Thyroid gland (tissue), 4 donors: ENCODE measurements around the gene SH2D3C. TPM values are rescaled to one million over a fixed set of nuclear protein-coding genes. Genes with fewer than 3 reads are reported as not detected.
A peak's percentile ranks its signal among the peaks of the same experiment; 100 is the strongest.
"Not testable (repeated sequence)": the region's sequence is repeated elsewhere in the genome, so short reads cannot be mapped to it uniquely, and the experiment has no call there.

Experiments
- DNase-seq, 2 donors: peaks; one replicate each; pipeline ENCODE4 v3.0.0-alpha.2; 2019
- H3K27ac ChIP-seq, 3 donors: fragments of 200-600 bp; sonication (generic); 1 replicate in 2 of 3; 2 replicates in 1 of 3; pipeline ENCODE4 v1.5.1; 2016 to 2019; ENCODE audit warnings: mild to moderate bottlenecking in 1 of 3, moderate library complexity in 1 of 3
- H3K27me3 ChIP-seq: fragments of 200-600 bp; sonication (generic); one replicate; pipeline ENCODE4 v1.5.1; 2019
- H3K36me3 ChIP-seq, 2 donors: fragments of 200-600 bp; sonication (generic); one replicate each; pipeline ENCODE4 v1.5.1; 2016 to 2019
- H3K4me1 ChIP-seq, 2 donors: fragments of 200-600 bp; sonication (generic); one replicate each; pipeline ENCODE4 v1.5.1; 2017 to 2019
- H3K4me3 ChIP-seq, 3 donors: fragments of 200-600 bp; sonication (generic); replicated peaks in 1 of 3; 1 replicate in 2 of 3; 2 replicates in 1 of 3; pipeline ENCODE4 v1.5.1; 2016; ENCODE audit warnings: mild to moderate bottlenecking in 1 of 3
- H3K9me3 ChIP-seq: fragments of 200-600 bp; sonication (generic); one replicate; pipeline ENCODE4 v1.5.1; 2017
- POLR2A ChIP-seq, 2 donors: fragments of 450-650 bp; IDR thresholded peaks; one replicate each; pipeline ENCODE4 v1.6.1; 2017; ENCODE audit warnings: antibody characterized with exemption in 2 of 2, mild to moderate bottlenecking in 2 of 2, moderate library complexity in 1 of 2
- WGBS, 2 donors: methylation state at CpG; one replicate each; pipeline ENCODE4 v1.1.5; 2017; 5-methylcytosine and 5-hydroxymethylcytosine counted together
- intact Hi-C: fragments of 100-400 bp; cut with DNase I; formaldehyde crosslinking; loops from one replicate; pipeline ENCODE4 v1.15.1; 2023
- total RNA-seq, 4 donors: library from RNA; depleted of rRNA; stranded (reverse); fragments of >200 nt; gene quantifications; one replicate each; pipeline ENCODE4 v1.2.3, GENCODE V29; 2016
- TF ChIP-seq, protein P1 (sequence below), 6 experiments: fragments of 200-600 bp in 3 of 6; fragments of 450-650 bp in 3 of 6; sonication (generic) in 3 of 6; IDR thresholded peaks; one replicate each; pipeline ENCODE4 v1.5.1; 2016 to 2019; ENCODE audit warnings: antibody characterized with exemption in 6 of 6, mild to moderate bottlenecking in 2 of 6, inconsistent platforms in 1 of 6, moderate library complexity in 1 of 6

SH2D3C gene
- total RNA-seq, 4 donors from 2014 or later: 10.0 to 24.9 (median 18.2) TPM

GRCh38 chr9:127761491-127761956, 16.9 kb downstream of the SH2D3C start:
- Histone ChIP-seq H3K27me3 (no peaks in the 10 kb centered on the region), H3K27ac (peak overlapping the region; percentile 5 to 45 (median 32)), H3K9me3 (no peaks in the 10 kb centered on the region), H3K36me3 (no peaks in the 10 kb centered on the region), H3K4me3 (no peak overlapping the region), H3K4me1 (peaks cover 10 to 30% of the 10 kb centered on the region in 2 donors)
- DNase-seq: no peak
- TF ChIP-seq, protein P1, sequence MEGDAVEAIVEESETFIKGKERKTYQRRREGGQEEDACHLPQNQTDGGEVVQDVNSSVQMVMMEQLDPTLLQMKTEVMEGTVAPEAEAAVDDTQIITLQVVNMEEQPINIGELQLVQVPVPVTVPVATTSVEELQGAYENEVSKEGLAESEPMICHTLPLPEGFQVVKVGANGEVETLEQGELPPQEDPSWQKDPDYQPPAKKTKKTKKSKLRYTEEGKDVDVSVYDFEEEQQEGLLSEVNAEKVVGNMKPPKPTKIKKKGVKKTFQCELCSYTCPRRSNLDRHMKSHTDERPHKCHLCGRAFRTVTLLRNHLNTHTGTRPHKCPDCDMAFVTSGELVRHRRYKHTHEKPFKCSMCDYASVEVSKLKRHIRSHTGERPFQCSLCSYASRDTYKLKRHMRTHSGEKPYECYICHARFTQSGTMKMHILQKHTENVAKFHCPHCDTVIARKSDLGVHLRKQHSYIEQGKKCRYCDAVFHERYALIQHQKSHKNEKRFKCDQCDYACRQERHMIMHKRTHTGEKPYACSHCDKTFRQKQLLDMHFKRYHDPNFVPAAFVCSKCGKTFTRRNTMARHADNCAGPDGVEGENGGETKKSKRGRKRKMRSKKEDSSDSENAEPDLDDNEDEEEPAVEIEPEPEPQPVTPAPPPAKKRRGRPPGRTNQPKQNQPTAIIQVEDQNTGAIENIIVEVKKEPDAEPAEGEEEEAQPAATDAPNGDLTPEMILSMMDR (IDR thresholded peaks at IDR 0.05): no peak
- no peak for TF ChIP-seq POLR2A (IDR thresholded peaks at IDR 0.05)
- intact Hi-C loops: no loop called here
- WGBS, 2 donors: 48 to 54% methylated on average over 5 of the region's 5 CpGs

DNA sequence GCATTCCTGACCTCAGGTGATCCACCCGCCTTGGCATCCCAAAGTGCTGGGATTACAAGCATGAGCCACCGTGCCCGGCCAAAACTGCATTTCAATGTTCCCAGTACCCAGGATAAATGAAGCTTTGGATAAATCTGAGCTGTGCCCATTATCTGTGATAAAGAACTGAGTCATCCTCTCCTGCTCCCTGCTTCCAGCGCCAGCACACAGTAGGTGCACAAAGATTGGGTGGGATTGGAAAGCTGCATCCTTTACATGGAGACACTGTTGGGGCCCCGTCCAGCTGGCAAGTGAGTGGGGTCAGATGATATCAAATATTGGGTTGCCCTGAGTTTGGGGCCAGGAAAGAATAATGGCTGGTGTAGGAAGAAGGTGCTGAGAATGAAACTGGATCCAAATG, 17.4 kb downstream of the SH2D3C start:
- Histone ChIP-seq H3K9me3 (no peaks in the 10 kb centered on the region), H3K4me3 (no peak overlapping the region), H3K27me3 (peaks cover 1% of the 10 kb centered on the region), H3K27ac (peak overlapping the region in 1 of 3 donors; percentile 45), H3K36me3 (no peaks in the 10 kb centered on the region), H3K4me1 (peaks cover 10 to 27% of the 10 kb centered on the region in 2 donors)
- intact Hi-C loops: no loop called here
- no peak for TF ChIP-seq POLR2A (IDR thresholded peaks at IDR 0.05)
- TF ChIP-seq, protein P1 (IDR thresholded peaks at IDR 0.05): no peak
- no peak for DNase-seq
- WGBS, 2 donors: 75 to 77% methylated on average over 5 of the region's 5 CpGs

DNA sequence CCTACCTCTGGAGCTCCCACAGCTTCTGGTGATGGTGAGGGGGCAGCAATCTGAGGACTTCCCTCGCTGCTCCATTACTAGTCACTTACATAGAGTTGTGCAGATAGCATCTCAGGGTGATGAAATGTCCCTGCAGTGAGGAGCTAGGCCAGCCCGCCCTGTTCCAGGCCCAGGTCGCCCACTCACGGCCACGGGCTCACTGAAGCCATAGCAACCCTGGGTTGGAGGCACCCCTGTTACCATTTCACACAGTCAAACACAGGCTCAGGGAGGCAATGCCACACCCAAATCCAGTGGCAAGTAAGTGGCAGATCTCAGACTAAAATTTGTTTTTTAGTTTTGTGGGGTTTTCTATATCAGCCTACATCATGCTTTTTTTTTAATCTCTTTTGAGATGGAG, 19.6 kb downstream of the SH2D3C start:
- Histone ChIP-seq H3K9me3 (no peaks in the 10 kb centered on the region), H3K27ac (peak overlapping the region in 1 of 3 donors; percentile 68), H3K4me1 (peaks cover 10 to 37% of the 10 kb centered on the region in 2 donors), H3K4me3 (no peak overlapping the region), H3K36me3 (no peaks in the 10 kb centered on the region), H3K27me3 (peaks cover 5% of the 10 kb centered on the region)
- TF ChIP-seq, protein P1 (IDR thresholded peaks at IDR 0.05): no peak
- no peak for TF ChIP-seq POLR2A (IDR thresholded peaks at IDR 0.05)
- intact Hi-C loops: no loop called here
- DNase-seq: no peak
- WGBS, 2 donors: 91 to 97% methylated on average over 5 of the region's 5 CpGs

GRCh38 chr9:127756776-127757175, 21.7 kb downstream of the SH2D3C start:
- WGBS, 2 donors: 35 to 39% methylated on average over 11 of the region's 11 CpGs
- intact Hi-C loops, H3K27me3 ChIP-seq, H3K4me3 ChIP-seq, H3K9me3 ChIP-seq, H3K36me3 ChIP-seq: not testable (repeated sequence)
- peak; percentile 75 to 76 for DNase-seq
- peaks cover 10 to 30% of the 10 kb centered on the region in 2 donors for H3K4me1 ChIP-seq
- H3K27ac ChIP-seq: peak overlapping the region in 1 of 3 donors; percentile 33

- no peak for DNase-seq
- no peaks in the 10 kb centered on the region for H3K9me3 ChIP-seq
- peaks cover 5% of the 10 kb centered on the region for H3K27me3 ChIP-seq
- no peak overlapping the region for H3K4me3 ChIP-seq
- TF ChIP-seq, protein P1 (IDR thresholded peaks at IDR 0.05): no peak
- no peak for TF ChIP-seq POLR2A (IDR thresholded peaks at IDR 0.05)
- no peaks in the 10 kb centered on the region for H3K36me3 ChIP-seq
- H3K27ac ChIP-seq: no peak overlapping the region
- WGBS, 2 donors: 90% methylated on average over 3 of the region's 3 CpGs
- intact Hi-C loops: no loop called here
- H3K4me1 ChIP-seq: peaks cover 10 to 30% of the 10 kb centered on the region in 2 donors
Observed at GRCh38 chr9:127756233-127756632, 22.2 kb downstream of the SH2D3C start.
